CD4-positive, alpha-beta T cell (primary cell): ENCODE measurements around the gene AKT2. TPM values are rescaled to one million over a fixed set of nuclear protein-coding genes. Genes with fewer than 3 reads are reported as not detected.

ENCODE experiments used
- ATAC-seq: fragments of 200-7000 bp; cut with Tn5 transposase; one replicate; pipeline ENCODE4 v1.10.0; 2022; ENCODE audit warnings: mild to moderate bottlenecking; ENCODE audit not compliant: poor library complexity
- CTCF ChIA-PET: fragments of 350-600 bp; sonication (Branson Sonifier 250); formaldehyde crosslinking; loops from one replicate; lab custom pipeline; 2021; ENCODE audit warnings: antibody characterized with exemption, inconsistent platforms; lab: Charles Lee
- POLR2A ChIA-PET: fragments of 350-600 bp; sonication (Branson Sonifier 250); formaldehyde crosslinking; loops from one replicate; lab custom pipeline; 2021; ENCODE audit warnings: antibody characterized with exemption, inconsistent platforms; lab: Charles Lee
- DNase-seq, 14 experiments: peaks; one replicate each; pipeline ENCODE4 v3.0.0-alpha.2; 2013 to 2020; ENCODE audit warnings: mixed read lengths in 2 of 14
- H3K27ac ChIP-seq, 2 donors: one replicate each; pipeline versions ENCODE4 v1.5.1 to v1.7.0; 2013; ENCODE audit warnings: low read length in 2 of 2, low read depth in 1 of 2, mild to moderate bottlenecking in 1 of 2
- H3K27me3 ChIP-seq, 2 experiments: 1 replicate in 1 of 2; 2 replicates in 1 of 2; pipeline versions ENCODE4 v1.6.1 to v1.7.0; 2013; ENCODE audit warnings: low read length in 2 of 2, control low read depth in 1 of 2, mild to moderate bottlenecking in 1 of 2, moderate library complexity in 1 of 2; ENCODE audit not compliant: insufficient read depth in 2 of 2, control insufficient read depth in 1 of 2
- H3K36me3 ChIP-seq: one replicate; pipeline ENCODE4 v1.6.1; 2013; ENCODE audit warnings: low read length, control low read depth; ENCODE audit not compliant: insufficient read depth
- H3K4me1 ChIP-seq: one replicate; pipeline ENCODE4 v1.6.1; 2013; ENCODE audit warnings: low read length, control low read depth; ENCODE audit not compliant: insufficient read depth
- H3K4me3 ChIP-seq: one replicate; pipeline ENCODE4 v1.5.1; 2013; ENCODE audit warnings: mild to moderate bottlenecking, low read length, moderate library complexity
- H3K9me3 ChIP-seq, 2 experiments: 1 replicate in 1 of 2; 2 replicates in 1 of 2; pipeline versions ENCODE4 v1.6.1 to v1.7.0; 2013; ENCODE audit warnings: low read length in 2 of 2, mild to moderate bottlenecking in 2 of 2, control low read depth in 1 of 2, moderate library complexity in 1 of 2; ENCODE audit not compliant: control insufficient read depth in 1 of 2, insufficient read depth in 1 of 2
- H3K27ac Mint-ChIP-seq: one replicate; pipeline ENCODE4 v1.8.0; 2020; ENCODE audit warnings: mixed read lengths
- H3K27me3 Mint-ChIP-seq: one replicate; pipeline ENCODE4 v1.8.0; 2021; ENCODE audit warnings: mixed read lengths
- H3K36me3 Mint-ChIP-seq: one replicate; pipeline ENCODE4 v1.8.0; 2021; ENCODE audit warnings: low read depth, mixed read lengths
- H3K4me1 Mint-ChIP-seq: one replicate; pipeline ENCODE4 v1.8.0; 2021; ENCODE audit warnings: low read depth, mixed read lengths
- H3K4me3 Mint-ChIP-seq: one replicate; pipeline ENCODE4 v1.8.0; 2020; ENCODE audit warnings: mild to moderate bottlenecking, mixed read lengths
- H3K9me3 Mint-ChIP-seq: one replicate; pipeline ENCODE4 v1.8.0; 2020; ENCODE audit warnings: mixed read lengths
- CTCF ChIP-seq: fragments of 200-600 bp; IDR thresholded peaks from one replicate; pipeline ENCODE4 v1.8.0; 2022; ENCODE audit warnings: antibody characterized with exemption, mild to moderate bottlenecking
- intact Hi-C, 2 experiments: fragments of 100-400 bp; cut with DNase I in 1 of 2; cut with micrococcal nuclease in 1 of 2; formaldehyde crosslinking; loops; one replicate each; pipeline versions ENCODE4 v1.15.1 to v1.9.0; 2023 to 2025; cut with DNase I, micrococcal nuclease
- total RNA-seq, 174 experiments: library from RNA in 2 of 174; stranded (reverse) in 2 of 174; gene quantifications; one replicate each; pipeline ENCODE4 v1.2.3 and lab custom pipeline; 2021 to 2026

The AKT2 gene
- total RNA-seq, 2 experiments from 2014 or later = 197 to 199 TPM

- H3K9me3 Mint-ChIP-seq = no peaks in the 10 kb centered on the region
- intact Hi-C loops = no loop called here
- no peaks in the 10 kb centered on the region for H3K4me1 Mint-ChIP-seq
- no peak for DNase-seq
- Histone ChIP-seq H3K4me1 (no peaks in the 10 kb centered on the region), H3K9me3 (no peaks in the 10 kb centered on the region), H3K27ac (no peak overlapping the region), H3K4me3 (no peak overlapping the region), H3K27me3 (peaks cover 0 to 2% of the 10 kb centered on the region in 2 experiments), H3K36me3 (peaks cover 5% of the 10 kb centered on the region)
- no peak for ATAC-seq
- CTCF ChIA-PET = no interaction called here
- POLR2A ChIA-PET = no interaction called here
- no peak overlapping the region for H3K4me3 Mint-ChIP-seq
- H3K36me3 Mint-ChIP-seq = peaks cover 20% of the 10 kb centered on the region
- H3K27me3 Mint-ChIP-seq = peaks cover 4% of the 10 kb centered on the region
- H3K27ac Mint-ChIP-seq = no peak overlapping the region
- TF ChIP-seq CTCF = no peak
Observed at GRCh38 chr19:40210889-40211288, 74.3 kb downstream of the AKT2 start.

GRCh38 chr19:40208602-40209001 is 76.5 kb downstream of the AKT2 start:
- Histone ChIP-seq H3K36me3 (peaks cover 14% of the 10 kb centered on the region), H3K4me3 (no peak overlapping the region), H3K27ac (no peak overlapping the region), H3K4me1 (no peaks in the 10 kb centered on the region), H3K27me3 (no peaks in the 10 kb centered on the region), H3K9me3 (no peaks in the 10 kb centered on the region)
- Mint-ChIP-seq H3K36me3 (peaks cover 26% of the 10 kb centered on the region), H3K4me3 (no peak overlapping the region), H3K27ac (no peak overlapping the region), H3K27me3 (no peaks in the 10 kb centered on the region), H3K9me3 (no peaks in the 10 kb centered on the region), H3K4me1 (no peaks in the 10 kb centered on the region)
- POLR2A ChIA-PET = no interaction called here
- no peak for TF ChIP-seq CTCF
- intact Hi-C loops = no loop called here
- ATAC-seq (no peak), DNase-seq (no peak)
- CTCF ChIA-PET = no interaction called here

- no peaks in the 10 kb centered on the region for H3K9me3 Mint-ChIP-seq
Observed at GRCh38 chr19:40205760-40206159, 79.4 kb downstream of the AKT2 start.

More at GRCh38 chr19:40205760-40206159, 79.4 kb downstream of the AKT2 start:
- TF ChIP-seq CTCF = no peak
- Histone ChIP-seq H3K9me3 (no peaks in the 10 kb centered on the region), H3K27ac (no peak overlapping the region), H3K36me3 (peaks cover 19% of the 10 kb centered on the region), H3K4me3 (no peak overlapping the region), H3K27me3 (no peaks in the 10 kb centered on the region), H3K4me1 (no peaks in the 10 kb centered on the region)
- Mint-ChIP-seq H3K4me1 (no peaks in the 10 kb centered on the region), H3K27ac (no peak overlapping the region), H3K27me3 (no peaks in the 10 kb centered on the region), H3K36me3 (peaks cover 32% of the 10 kb centered on the region), H3K4me3 (no peak overlapping the region)
- ATAC-seq = no peak
- no peak for DNase-seq
- intact Hi-C loops = no loop called here
- POLR2A ChIA-PET = no interaction called here
- CTCF ChIA-PET = no interaction called here
